Lower leg skin (tissue), 4 donors: ENCODE results near the gene NRG3. TPM values are rescaled to one million over a fixed set of nuclear protein-coding genes. Genes with fewer than 3 reads are reported as not detected.

Experiments
- DNase-seq, 2 donors: peaks; one replicate each; pipeline ENCODE4 v3.0.0-alpha.2; 2019; ENCODE audit warnings: low spot score in 2 of 2
- H3K4me3 ChIP-seq: fragments of 200-600 bp; sonication (generic); 2 replicates; pipeline ENCODE4 v1.5.1; 2017; ENCODE audit warnings: mild to moderate bottlenecking, low read depth; ENCODE audit not compliant: poor library complexity, severe bottlenecking
- POLR2A ChIP-seq, 2 donors: fragments of 450-650 bp; IDR thresholded peaks; one replicate each; pipeline ENCODE4 v1.6.1; 2016 to 2017; ENCODE audit warnings: antibody characterized with exemption in 2 of 2, mild to moderate bottlenecking in 1 of 2, moderate library complexity in 1 of 2
- WGBS, 2 donors: methylation state at CpG; one replicate each; pipeline ENCODE4 v1.1.5; 2018; 5-methylcytosine and 5-hydroxymethylcytosine counted together
- intact Hi-C: fragments of 100-400 bp; cut with DNase I; formaldehyde crosslinking; loops from one replicate; pipeline ENCODE4 v1.15.0; 2023; ENCODE audit warnings: low total_unique reads
- total RNA-seq, 4 donors: library from RNA; depleted of rRNA; stranded (reverse); fragments of >200 nt; gene quantifications; one replicate each; pipeline ENCODE4 v1.1.0, GENCODE V29; 2016
- TF ChIP-seq, protein P1 (sequence below), 3 donors: fragments of 450-650 bp; IDR thresholded peaks; one replicate each; pipeline ENCODE4 v1.5.1; 2016; ENCODE audit warnings: antibody characterized with exemption in 3 of 3, mild to moderate bottlenecking in 3 of 3, moderate library complexity in 2 of 3

The NRG3 gene
- total RNA-seq, 4 donors from 2014 or later = 0.15 to 2.5 (median 0.50) TPM

DNA sequence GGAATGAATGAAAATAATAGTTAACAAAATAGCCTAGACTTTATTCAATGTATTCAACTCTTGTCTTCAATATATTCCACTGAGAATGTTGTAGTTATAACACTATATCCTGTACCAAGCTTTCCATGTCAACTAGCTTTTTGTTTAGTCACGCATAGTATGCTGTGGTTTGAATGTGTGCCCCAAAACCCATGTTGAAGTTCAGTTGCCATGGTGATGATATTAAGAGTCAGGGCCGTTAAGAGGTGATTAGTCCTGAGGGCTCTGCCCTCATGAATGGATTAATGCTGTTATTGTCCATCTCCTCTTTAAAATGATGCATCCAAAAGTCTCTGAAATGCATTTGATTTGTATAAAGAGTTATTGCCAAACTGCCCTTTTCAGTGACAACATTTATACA lies 887.6 kb downstream of the NRG3 start:
- intact Hi-C loops = no loop called here
- 65 to 70% methylated on average over 2 of the region's 2 CpGs for WGBS, 2 donors
- TF ChIP-seq, protein P1, sequence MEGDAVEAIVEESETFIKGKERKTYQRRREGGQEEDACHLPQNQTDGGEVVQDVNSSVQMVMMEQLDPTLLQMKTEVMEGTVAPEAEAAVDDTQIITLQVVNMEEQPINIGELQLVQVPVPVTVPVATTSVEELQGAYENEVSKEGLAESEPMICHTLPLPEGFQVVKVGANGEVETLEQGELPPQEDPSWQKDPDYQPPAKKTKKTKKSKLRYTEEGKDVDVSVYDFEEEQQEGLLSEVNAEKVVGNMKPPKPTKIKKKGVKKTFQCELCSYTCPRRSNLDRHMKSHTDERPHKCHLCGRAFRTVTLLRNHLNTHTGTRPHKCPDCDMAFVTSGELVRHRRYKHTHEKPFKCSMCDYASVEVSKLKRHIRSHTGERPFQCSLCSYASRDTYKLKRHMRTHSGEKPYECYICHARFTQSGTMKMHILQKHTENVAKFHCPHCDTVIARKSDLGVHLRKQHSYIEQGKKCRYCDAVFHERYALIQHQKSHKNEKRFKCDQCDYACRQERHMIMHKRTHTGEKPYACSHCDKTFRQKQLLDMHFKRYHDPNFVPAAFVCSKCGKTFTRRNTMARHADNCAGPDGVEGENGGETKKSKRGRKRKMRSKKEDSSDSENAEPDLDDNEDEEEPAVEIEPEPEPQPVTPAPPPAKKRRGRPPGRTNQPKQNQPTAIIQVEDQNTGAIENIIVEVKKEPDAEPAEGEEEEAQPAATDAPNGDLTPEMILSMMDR (IDR thresholded peaks at IDR 0.05) = no peak
- TF ChIP-seq POLR2A (IDR thresholded peaks at IDR 0.05) = no peak
- no peak for DNase-seq
- no peak overlapping the region for H3K4me3 ChIP-seq

DNA sequence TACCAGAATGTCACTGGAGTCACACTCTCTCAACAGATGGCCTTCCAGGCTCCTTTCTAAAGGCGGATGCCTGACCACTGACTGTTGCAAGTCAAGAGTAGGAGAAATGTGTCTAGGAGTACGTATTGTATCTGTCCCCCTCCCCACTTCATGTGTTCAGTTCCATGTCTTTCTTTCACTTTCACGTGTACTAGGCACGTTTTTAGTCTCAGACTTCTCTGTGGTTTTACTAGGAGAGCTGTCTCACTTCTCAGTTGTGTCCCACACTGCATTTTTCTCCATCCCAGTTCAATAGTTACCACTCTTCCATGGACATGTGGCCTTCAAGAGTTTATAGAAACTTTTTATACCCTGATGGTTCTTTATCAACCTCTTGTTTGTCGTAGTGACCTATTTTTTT lies 893.0 kb downstream of the NRG3 start:
- DNase-seq = no peak
- 77 to 78% methylated on average over 5 of the region's 5 CpGs for WGBS, 2 donors
- intact Hi-C loops = loop anchor here (1.0 kb wide), 1 partner anchor 12 kb away; no protein-coding TSS in a partner anchor
- no peak for TF ChIP-seq POLR2A (IDR thresholded peaks at IDR 0.05)
- TF ChIP-seq, protein P1 (IDR thresholded peaks at IDR 0.05) = no peak
- no peak overlapping the region for H3K4me3 ChIP-seq

DNA sequence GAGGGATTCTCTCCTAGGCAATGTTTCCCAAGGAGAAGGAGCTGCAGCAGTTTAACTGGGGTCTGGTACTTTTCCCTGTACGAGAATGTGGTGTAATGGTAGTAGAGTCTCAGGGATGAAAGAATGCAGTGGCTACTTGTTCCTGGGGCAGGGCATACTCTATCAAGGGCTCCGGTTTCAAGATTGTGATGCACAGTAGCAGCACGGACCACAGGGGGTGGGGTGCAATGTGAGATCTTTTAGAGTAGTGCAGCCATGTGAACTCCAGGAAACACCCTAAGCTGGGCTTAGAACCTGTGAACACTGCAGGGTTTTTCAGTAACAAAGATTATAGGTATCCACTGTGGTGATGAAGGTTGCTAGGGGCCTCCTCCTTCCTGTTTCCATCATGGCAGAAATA lies 903.9 kb downstream of the NRG3 start:
- no peak overlapping the region for H3K4me3 ChIP-seq
- TF ChIP-seq POLR2A (IDR thresholded peaks at IDR 0.05) = no peak
- TF ChIP-seq, protein P1 (IDR thresholded peaks at IDR 0.05) = no peak
- WGBS, 2 donors = 64 to 89% methylated on average over 3 of the region's 3 CpGs
- intact Hi-C loops = no loop called here
- no peak for DNase-seq

DNA sequence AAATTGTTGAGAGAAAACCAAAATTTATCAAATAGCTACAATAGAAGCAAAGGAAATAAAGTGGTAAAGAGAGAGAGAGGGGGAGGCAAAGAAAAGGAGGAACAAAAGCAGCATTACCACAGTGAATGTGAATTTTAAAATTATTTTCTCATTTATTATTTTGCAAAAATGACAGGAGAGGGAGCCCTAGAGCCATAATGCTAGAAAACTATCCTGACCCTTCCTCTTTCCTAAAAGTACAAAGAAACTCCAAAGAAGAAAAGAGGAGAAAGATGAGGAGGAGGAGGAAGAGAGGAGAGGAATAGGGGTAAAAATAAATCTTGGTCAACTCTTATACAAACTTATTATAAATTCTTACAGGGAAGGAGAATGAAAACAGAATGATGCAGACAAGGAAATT lies 921.5 kb downstream of the NRG3 start:
- DNase-seq = no peak
- no peak overlapping the region for H3K4me3 ChIP-seq
- intact Hi-C loops = no loop called here
- no peak for TF ChIP-seq POLR2A (IDR thresholded peaks at IDR 0.05)
- TF ChIP-seq, protein P1 (IDR thresholded peaks at IDR 0.05) = no peak

DNA sequence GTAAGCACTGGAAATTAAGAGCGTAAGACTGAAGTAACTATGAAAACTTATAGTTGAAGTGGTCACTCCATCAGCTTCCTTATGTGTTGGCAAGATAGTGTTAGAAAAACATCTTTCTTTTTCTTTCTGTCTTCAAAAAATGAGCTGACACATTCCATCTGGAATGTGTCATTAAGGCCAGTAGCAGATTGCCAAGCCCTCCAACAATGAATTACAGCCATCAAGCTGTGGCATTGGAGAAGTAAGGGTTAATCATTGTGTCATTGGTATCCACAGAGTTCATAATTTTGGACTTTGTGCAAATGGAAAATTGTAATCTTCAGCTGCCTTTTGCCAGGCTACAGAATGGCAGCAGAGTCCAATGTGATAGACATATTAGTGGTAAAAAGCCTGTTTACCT lies 926.3 kb downstream of the NRG3 start:
- no peak overlapping the region for H3K4me3 ChIP-seq
- DNase-seq = no peak
- TF ChIP-seq, protein P1 (IDR thresholded peaks at IDR 0.05) = no peak
- TF ChIP-seq POLR2A (IDR thresholded peaks at IDR 0.05) = no peak
- intact Hi-C loops = no loop called here
- 93 to 97% methylated on average over 1 of the region's 1 CpG for WGBS, 2 donors

DNA sequence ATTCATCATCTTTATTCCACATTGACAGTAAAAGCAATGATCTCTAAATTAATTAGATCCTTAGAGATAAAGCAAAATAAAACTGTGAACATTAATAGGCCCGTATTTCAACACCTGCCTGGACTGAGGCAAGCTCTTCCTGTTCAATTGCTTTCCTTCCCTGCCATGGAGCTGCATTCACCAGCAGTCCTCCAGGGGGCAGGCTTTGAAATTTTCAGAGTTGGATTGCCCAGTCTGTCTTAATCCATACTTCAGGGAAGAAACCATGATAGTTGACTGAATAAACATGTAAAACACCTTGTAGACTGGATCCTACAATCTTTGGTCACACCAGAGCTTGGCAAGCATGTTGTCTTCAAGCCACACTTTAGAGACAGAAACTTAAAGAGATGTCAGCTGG lies 936.6 kb downstream of the NRG3 start:
- TF ChIP-seq, protein P1 (IDR thresholded peaks at IDR 0.05) = no peak
- no peak for TF ChIP-seq POLR2A (IDR thresholded peaks at IDR 0.05)
- intact Hi-C loops = no loop called here
- DNase-seq = no peak
- H3K4me3 ChIP-seq = no peak overlapping the region
- 63 to 77% methylated on average over 1 of the region's 1 CpG for WGBS, 2 donors
